Right atrium auricular region (tissue), 2 donors: ENCODE measurements around the gene ALDH4A1. TPM values are rescaled to one million over a fixed set of nuclear protein-coding genes. Genes with fewer than 3 reads are reported as not detected.

ENCODE experiments used
- DNase-seq: peaks from one replicate; pipeline ENCODE4 v3.0.0-alpha.2; 2019; ENCODE audit warnings: low spot score
- H3K27ac ChIP-seq, 2 donors: fragments of 200-600 bp; sonication (generic); 1 replicate in 1 of 2; 2 replicates in 1 of 2; pipeline ENCODE4 v1.5.1; 2016 to 2019
- H3K27me3 ChIP-seq, 2 donors: fragments of 200-600 bp; sonication (generic); one replicate each; pipeline versions ENCODE4 v1.5.1 to v1.6.0; 2017 to 2019
- H3K36me3 ChIP-seq: fragments of 200-600 bp; sonication (generic); one replicate; pipeline ENCODE4 v1.5.1; 2016
- H3K4me1 ChIP-seq, 2 donors: fragments of 200-600 bp; sonication (generic); one replicate each; pipeline versions ENCODE4 v1.5.1 to v1.6.0; 2017 to 2019
- H3K4me3 ChIP-seq, 2 donors: fragments of 200-600 bp; sonication (generic); 1 replicate in 1 of 2; 2 replicates in 1 of 2; pipeline ENCODE4 v1.5.1; 2017 to 2019; ENCODE audit warnings: mild to moderate bottlenecking in 1 of 2, moderate library complexity in 1 of 2
- H3K9me3 ChIP-seq, 2 donors: fragments of 200-600 bp; sonication (generic); one replicate each; pipeline ENCODE4 v1.5.1; 2019
- total RNA-seq, 2 donors: library from RNA; depleted of rRNA; stranded (reverse); fragments of >200 nt; gene quantifications; one replicate each; pipeline ENCODE4 v1.1.0, GENCODE V29; 2016
- TF ChIP-seq, protein P1 (sequence below), 2 donors: fragments of 200-600 bp; sonication (generic); IDR thresholded peaks; one replicate each; pipeline ENCODE4 v1.5.1; 2019; ENCODE audit warnings: antibody characterized with exemption in 2 of 2

Gene ALDH4A1
- total RNA-seq, 2 donors from 2014 or later = 22.6 to 27.3 TPM

DNA sequence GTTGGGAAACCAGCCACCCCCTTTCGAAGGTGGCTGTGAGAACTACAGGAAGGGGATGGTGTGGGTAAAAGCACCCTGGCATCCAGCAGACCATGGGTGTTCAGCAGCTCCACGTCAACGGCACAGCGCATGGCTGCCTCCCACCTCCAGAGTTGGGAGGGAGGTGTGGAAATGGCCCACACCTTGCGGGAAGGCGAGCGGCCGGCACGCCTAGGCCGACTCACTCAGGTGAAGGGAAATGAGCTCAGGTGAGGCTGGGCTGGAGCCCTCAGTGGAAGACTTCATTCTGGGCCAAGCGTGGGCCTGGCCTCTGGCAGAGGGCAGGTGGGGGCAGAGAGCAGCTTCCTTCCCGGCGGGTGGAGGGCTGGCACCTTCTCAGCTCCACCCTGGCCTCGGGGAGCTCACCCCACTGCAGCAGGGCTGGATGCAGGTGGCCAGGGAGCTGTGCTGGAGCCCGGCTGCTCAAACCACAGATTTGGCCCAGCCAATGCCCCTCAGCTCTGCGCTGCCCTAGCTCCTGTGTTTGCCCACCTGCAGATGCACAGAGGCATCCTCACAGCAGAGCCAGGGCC lies 24.8 kb upstream of the ALDH4A1 start:
- H3K27ac ChIP-seq = peak overlapping the region; percentile 82 to 87
- no peak overlapping the region for H3K4me3 ChIP-seq
- H3K9me3 ChIP-seq = no peaks in the 10 kb centered on the region
- no peak for DNase-seq
- H3K4me1 ChIP-seq = peaks cover 0 to 56% of the 10 kb centered on the region in 2 donors
- H3K27me3 ChIP-seq = no peaks in the 10 kb centered on the region
- TF ChIP-seq, protein P1, sequence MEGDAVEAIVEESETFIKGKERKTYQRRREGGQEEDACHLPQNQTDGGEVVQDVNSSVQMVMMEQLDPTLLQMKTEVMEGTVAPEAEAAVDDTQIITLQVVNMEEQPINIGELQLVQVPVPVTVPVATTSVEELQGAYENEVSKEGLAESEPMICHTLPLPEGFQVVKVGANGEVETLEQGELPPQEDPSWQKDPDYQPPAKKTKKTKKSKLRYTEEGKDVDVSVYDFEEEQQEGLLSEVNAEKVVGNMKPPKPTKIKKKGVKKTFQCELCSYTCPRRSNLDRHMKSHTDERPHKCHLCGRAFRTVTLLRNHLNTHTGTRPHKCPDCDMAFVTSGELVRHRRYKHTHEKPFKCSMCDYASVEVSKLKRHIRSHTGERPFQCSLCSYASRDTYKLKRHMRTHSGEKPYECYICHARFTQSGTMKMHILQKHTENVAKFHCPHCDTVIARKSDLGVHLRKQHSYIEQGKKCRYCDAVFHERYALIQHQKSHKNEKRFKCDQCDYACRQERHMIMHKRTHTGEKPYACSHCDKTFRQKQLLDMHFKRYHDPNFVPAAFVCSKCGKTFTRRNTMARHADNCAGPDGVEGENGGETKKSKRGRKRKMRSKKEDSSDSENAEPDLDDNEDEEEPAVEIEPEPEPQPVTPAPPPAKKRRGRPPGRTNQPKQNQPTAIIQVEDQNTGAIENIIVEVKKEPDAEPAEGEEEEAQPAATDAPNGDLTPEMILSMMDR (IDR thresholded peaks at IDR 0.05) = no peak
- no peaks in the 10 kb centered on the region for H3K36me3 ChIP-seq

DNA sequence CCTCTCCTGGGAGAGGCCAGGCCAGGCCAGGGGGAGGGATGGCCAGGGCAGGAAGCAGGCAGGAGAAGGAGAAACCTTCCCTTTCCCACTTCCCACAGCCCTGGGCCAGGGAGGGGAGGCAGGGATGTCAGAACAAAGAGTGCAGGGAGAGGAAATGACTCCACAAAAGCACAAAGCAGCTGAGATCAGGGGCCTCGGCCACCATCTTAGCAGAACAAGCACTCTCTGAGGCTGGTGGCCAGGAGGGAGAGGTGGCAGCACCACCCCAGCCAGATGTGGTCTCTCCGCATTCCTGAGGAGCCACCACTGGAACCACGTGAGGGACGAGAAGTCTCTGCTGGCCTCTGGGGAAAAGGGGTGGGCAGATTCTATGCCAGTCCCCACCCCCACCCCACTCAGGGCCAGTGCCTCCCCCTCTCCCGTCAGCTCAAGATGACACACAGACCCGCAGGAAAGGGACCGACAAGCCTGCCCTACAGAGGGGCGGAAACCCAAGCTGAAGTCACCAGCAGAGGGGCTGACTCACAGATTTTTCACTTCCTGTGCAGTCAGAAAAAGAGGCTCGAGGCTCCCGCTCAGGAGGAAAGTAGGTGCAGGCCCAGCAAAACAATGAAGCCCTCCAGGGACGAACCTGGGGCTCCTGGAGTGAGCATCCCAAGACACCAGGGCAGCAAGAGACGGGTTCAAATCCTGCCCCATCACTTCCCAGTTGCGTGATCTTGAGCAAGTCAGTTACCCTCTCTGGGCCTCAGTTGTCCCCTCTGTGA lies 24.1 kb upstream of the ALDH4A1 start:
- peak; percentile 90 for DNase-seq
- no peaks in the 10 kb centered on the region for H3K36me3 ChIP-seq
- H3K27ac ChIP-seq = peak overlapping the region; percentile 82 to 87
- H3K9me3 ChIP-seq = no peaks in the 10 kb centered on the region
- H3K27me3 ChIP-seq = no peaks in the 10 kb centered on the region
- no peak overlapping the region for H3K4me3 ChIP-seq
- TF ChIP-seq, protein P1 (IDR thresholded peaks at IDR 0.05) = no peak
- peaks cover 0 to 63% of the 10 kb centered on the region in 2 donors for H3K4me1 ChIP-seq

DNA sequence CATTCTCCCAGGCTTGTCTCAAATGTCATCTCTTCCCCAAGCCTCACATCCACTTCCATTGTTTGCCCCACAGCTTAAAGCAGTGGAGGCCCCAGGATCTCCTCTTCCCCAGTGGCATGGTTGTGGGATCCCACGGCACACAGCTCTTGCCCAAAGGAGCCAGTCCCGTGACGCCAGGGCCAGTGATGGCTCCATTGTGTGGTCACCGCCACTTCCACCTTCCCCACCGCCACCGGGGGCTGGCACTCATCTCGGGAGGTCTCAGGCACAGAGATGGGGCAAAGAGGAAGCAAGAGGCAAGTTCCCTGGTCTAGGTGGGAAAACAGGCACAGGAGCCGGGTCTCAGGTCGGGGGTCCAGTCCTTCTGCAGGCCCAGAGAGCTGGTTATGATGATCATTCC lies 22.9 kb upstream of the ALDH4A1 start:
- DNase-seq = no peak
- Histone ChIP-seq H3K36me3 (peaks cover 7% of the 10 kb centered on the region), H3K27ac (peak overlapping the region; percentile 88), H3K9me3 (no peaks in the 10 kb centered on the region), H3K27me3 (no peaks in the 10 kb centered on the region), H3K4me1 (peaks cover 0 to 68% of the 10 kb centered on the region in 2 donors), H3K4me3 (no peak overlapping the region)
- TF ChIP-seq, protein P1 (IDR thresholded peaks at IDR 0.05) = no peak

DNA sequence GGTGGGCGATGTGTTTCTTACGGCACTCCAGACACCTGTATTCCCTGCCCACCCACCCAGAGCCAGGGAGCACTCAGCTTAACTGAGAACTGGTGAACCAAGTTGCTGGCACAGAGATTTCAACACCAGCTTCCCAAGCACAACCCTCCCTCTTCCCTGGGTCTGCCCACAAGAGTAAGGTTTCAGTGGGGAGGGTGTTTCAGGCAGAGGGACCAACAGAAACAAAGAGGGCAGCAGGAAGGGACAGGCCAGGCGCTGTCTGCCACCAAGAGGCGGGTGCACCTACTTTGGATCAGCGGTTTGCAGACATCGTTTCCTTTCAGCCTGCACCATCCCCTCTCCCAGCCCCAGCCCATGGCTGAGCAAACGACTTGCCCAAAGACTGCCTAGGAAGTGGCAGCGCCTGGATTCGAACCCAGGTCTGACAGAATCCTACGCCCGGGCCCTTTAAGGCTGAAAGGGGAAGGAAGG lies 21.9 kb upstream of the ALDH4A1 start:
- Histone ChIP-seq H3K4me3 (no peak overlapping the region), H3K9me3 (no peaks in the 10 kb centered on the region), H3K4me1 (peaks cover 0 to 68% of the 10 kb centered on the region in 2 donors), H3K27me3 (no peaks in the 10 kb centered on the region), H3K36me3 (peaks cover 10% of the 10 kb centered on the region), H3K27ac (peak overlapping the region; percentile 88)
- TF ChIP-seq, protein P1 (IDR thresholded peaks at IDR 0.05) = no peak
- no peak for DNase-seq

DNA sequence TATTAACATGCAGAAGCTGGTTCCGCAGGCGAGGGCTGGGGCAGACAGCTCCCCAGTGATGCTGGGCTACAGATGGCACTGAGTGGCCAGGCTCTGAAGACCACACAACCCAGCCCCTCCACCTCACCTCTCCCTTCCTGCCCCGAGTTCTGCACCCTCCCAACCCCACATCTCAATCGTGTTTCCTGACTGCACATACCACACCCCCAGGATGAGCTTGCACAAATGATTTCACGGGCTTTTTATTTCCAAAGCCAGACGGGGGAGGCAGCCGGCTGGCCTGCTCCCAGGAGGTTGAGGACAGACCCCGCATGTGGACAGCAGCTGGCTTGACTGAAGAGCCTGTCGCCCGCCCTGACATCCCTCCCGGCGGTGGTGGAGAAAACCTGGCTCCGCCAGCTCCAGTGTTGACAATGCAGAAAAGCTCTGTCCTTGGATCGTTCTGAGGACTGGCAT lies 21.4 kb upstream of the ALDH4A1 start:
- Histone ChIP-seq H3K9me3 (no peaks in the 10 kb centered on the region), H3K27me3 (no peaks in the 10 kb centered on the region), H3K4me3 (no peak overlapping the region), H3K27ac (peak overlapping the region; percentile 88), H3K4me1 (peaks cover 0 to 68% of the 10 kb centered on the region in 2 donors), H3K36me3 (peaks cover 10% of the 10 kb centered on the region)
- TF ChIP-seq, protein P1 (IDR thresholded peaks at IDR 0.05) = no peak
- no peak for DNase-seq
